HG03095 (cell line): ENCODE data around the gene COX7A1.

Source experiments
- ATAC-seq: cut with Tn5 transposase; IDR thresholded peaks from one replicate; pipeline ENCODE4 v1.9.1; 2021; ENCODE audit warnings: moderate library complexity; ENCODE audit not compliant: unreplicated experiment

COX7A1 gene

GRCh38 chr19:36113894-36114720 is 38.1 kb downstream of the COX7A1 start:
- ATAC-seq, result no peak

GRCh38 chr19:36113425-36113824 is 38.8 kb downstream of the COX7A1 start:
- ATAC-seq, result no peak

DNA sequence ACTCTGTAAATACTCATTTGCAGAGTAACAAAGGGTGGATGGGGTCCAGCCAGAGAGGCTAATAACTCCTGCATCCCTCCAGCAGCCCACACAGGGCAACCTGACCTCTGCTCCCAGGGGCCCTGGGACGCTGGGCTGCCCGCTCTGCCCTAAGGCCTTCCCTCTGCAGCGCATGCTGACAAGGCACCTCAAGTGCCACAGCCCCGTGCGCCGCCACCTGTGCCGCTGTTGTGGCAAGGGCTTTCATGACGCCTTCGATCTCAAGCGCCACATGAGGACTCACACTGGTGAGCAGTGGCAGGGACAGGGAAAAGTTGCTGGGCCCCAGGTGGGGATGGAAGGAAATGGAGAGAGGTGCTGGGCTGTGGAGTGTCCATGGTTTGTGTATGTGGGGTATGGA is 39.6 kb downstream of the COX7A1 start:
- ATAC-seq, result no peak

DNA sequence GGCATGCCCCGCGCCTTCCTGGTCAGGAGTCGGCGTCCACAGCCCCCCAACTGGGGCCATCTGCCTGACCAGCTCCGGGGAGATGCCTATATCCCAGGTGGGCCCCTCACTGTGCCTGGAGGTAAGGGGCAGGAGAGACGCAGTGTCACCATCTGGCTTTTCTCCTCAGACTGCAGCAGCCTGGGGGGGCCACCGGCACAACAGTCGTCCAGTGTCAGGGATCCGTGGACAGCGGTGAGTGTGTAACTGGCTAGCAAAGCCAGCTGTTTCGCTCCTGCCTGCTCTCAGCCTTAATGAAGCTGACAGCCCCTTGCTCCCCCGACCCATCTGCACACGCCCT is 41.1 kb downstream of the COX7A1 start:
- no peak for ATAC-seq

DNA sequence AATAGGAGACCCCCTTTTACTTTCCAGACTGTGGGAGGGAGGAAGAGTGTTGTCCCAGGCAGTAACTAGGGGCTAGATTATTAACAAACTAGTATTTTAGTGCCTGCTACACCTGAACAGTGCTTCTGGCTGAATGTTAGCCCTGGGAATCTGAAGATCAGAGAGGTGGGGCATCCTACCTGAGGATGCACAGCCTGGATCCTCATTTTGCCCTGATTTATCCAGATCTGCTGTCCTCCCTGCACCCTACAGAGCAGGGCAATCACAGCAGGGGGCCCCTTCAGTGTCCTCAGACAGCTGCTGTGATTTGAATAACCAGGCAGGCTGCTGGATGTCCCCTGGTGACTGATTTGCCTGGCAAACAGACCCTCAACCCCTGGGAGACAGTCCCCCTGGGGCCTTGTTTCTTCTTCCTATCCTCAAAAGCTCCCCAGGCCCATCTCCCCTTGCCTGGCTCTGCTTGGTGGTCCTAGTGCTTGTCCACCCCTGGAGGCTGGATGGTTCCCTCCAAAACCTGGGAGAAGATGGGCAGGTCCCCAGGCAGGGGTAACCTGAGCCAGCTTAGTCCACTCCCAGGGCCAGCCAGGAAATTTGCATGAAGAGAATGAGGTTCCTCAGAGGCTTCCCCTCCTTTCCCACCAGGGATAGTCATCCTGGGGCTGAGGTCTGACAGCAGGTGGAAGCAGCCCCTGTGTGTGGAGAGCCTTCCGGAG is 41.6 kb downstream of the COX7A1 start, which contains the start of gene OVOL3:
TSS of gene OVOL3 (plus strand) at position 657 of the 713 bp plus-strand sequence. CDS start 60 bp downstream, outside the sequence.
- no peak for ATAC-seq

GRCh38 chr19:36108684-36109083 is 43.6 kb downstream of the COX7A1 start:
- no peak for ATAC-seq

DNA sequence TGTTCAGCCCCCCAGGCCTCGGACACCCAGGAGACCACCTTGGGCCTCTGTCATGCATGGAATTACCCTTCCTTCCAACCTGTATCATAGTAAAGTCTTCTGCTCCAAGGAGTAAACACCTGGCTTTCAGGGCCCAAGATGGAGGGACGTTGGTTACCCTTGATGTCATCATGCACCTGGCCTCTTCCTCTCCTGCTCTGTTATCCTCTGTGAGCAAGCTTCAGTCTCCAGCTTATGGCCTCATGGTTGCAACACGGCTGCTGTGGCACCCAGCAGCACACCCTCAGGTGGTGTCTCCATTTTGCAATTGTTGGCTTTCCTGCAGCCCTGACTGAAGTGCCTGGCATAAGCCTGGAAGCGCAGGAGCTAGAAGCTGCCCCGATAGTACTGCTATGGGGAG is 45.3 kb downstream of the COX7A1 start:
- no peak for ATAC-seq

DNA sequence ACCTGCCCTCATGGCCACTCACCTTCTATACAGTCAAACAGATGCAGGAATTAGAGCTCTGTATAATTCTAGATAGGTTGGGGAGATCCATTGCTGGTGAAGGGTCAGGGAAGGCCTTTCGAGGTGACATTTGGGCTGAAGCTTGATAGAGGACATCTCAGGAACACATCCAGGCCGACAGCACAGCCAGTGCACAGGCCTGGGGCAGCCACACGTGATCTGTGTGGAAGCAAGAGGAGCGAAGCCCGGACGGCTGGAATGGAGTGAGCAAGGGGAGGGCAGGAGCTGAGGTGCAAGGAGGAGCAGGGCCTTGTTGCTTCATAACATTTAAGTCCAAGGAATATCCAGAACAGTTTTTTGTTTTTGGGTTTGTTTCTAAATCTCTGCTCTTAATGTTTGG is 45.8 kb downstream of the COX7A1 start:
- ATAC-seq, result no peak

DNA sequence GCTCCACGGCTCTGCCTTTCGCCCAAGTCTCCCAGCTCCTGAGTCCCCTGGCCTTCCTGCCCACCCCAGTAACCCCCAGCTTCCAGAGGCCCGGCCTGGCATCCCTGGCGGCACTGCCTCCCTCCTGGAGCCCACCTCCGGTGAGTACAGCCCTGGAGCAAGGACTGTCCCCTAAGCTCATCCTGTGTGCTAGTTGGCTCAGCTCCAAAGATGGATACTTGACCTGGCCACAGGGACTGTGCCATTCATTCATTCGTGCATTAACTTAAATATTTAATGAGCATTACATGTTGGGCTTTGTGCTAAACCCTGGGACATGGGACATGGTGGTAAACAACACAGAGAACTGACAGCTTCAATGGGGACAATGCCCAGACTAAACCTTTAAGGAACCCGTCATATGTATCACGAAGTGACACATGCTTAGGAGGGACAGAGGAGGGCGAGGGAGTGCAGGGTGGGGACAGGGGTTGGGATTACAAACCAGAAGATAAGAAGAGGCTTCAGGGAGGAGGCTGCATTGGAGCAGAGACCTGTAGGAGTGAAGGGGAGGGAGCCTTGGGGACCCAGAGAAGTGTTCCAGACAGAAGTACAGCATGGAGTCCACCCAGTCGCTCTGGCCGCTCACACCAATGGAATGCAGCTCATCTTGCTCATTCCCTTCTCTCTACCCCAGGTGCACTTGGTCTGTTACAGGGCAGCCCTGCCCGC is 48.2 kb downstream of the COX7A1 start:
- no peak for ATAC-seq

DNA sequence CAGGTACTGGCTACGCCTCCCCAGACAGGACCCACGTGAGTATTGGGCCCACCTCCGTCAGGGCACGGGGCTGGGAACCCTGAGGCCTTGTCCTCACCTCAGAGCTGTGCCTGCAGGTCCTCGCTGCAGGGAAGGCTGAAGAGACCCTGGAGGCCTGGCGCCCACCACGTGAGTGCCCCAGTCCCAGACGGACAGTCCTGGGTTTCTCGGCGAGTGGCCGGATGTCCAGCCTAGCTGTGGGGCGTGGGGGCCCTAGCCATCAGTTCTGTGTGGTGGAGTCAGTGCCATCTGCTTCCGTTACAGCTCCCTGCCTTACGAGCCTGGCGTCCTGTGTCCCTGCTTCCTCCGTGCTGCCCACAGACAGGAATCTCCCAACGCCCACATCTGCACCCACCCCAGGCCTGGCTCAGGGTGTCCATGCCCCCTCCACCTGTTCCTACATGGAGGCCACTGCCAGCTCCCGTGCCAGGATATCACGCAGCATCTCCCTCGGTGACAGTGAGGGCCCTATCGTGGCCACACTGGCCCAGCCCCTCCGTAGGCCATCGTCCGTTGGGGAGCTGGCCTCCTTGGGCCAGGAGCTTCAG is 49.1 kb downstream of the COX7A1 start:
- ATAC-seq, result no peak

DNA sequence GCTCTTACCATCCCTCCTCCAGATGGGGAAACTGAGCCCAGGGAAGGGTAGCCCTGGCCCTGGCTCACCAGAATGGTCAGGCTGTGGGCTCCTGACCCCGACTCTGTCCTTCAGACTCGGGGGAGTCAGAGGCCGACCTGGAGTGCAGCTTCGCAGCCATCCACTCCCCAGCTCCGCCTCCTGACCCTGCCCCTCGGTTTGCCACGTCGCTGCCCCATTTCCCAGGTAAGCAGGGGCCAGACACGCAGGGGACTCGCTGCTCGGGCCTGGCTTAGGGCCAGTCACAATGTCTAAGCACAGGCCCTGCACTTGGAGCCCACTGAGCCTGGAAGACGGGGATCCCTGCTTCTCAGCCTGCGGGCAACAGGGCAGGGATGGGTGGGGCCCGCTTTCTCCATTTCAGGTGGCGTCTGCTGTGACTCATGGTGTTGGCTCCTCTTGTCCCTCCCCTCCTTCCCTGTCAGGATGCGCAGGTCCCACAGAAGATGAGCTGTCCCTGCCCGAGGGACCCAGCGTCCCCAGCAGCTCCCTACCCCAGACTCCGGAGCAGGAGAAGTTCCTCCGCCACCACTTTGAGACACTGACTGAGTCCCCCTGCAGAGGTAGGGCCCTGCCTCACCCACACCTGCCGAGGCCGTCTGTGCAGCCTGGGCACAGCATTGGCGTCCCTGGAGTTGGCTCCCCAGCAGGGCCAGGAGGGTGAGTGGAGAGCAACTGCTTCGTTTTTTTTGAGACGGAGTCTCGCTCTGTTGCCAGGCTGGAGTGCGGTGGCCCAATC is 50.5 kb downstream of the COX7A1 start:
- ATAC-seq, result no peak
